Measurements from ENCODE around the gene GPS1.

GPS1 gene

GRCh38 chr17:82058230-82058854, 6.6 kb downstream of the GPS1 start:
- no peak overlapping the region for H3K9ac ChIP-seq (ENCODE audit: low read length)
- H3K4me1 ChIP-seq (ENCODE audit: insufficient read depth, low read length), result peaks cover 7% of the 10 kb centered on the region
- H3K4me3 ChIP-seq (ENCODE audit: low read depth in 1 of 2, low read length in 2 of 2), result no peak overlapping the region
- no peaks in the 10 kb centered on the region for H3K27me3 ChIP-seq (ENCODE audit: control insufficient read depth in 1 of 2, insufficient read depth in 2 of 2, low read length in 2 of 2)
- no peaks in the 10 kb centered on the region for H3K9me3 ChIP-seq (ENCODE audit: low read length)
- peaks cover 51% of the 10 kb centered on the region for H3K36me3 ChIP-seq (ENCODE audit: insufficient read depth, low read length)
- no peak overlapping the region for H3K27ac ChIP-seq (ENCODE audit: low read depth, low read length)

- peaks cover 54% of the 10 kb centered on the region for H3K36me3 ChIP-seq (ENCODE audit: insufficient read depth, low read length)
- H3K4me1 ChIP-seq (ENCODE audit: insufficient read depth, low read length), result peaks cover 3% of the 10 kb centered on the region
- H3K9me3 ChIP-seq (ENCODE audit: low read length), result no peaks in the 10 kb centered on the region
- no peak overlapping the region for H3K27ac ChIP-seq (ENCODE audit: low read depth, low read length)
- no peaks in the 10 kb centered on the region for H3K27me3 ChIP-seq (ENCODE audit: control insufficient read depth in 1 of 2, insufficient read depth in 2 of 2, low read length in 2 of 2)
- H3K9ac ChIP-seq (ENCODE audit: low read length), result no peak overlapping the region
- H3K4me3 ChIP-seq (ENCODE audit: low read depth in 1 of 2, low read length in 2 of 2), result no peak overlapping the region
Observed at GRCh38 chr17:82058855-82059249, 7.2 kb downstream of the GPS1 start.

DNA sequence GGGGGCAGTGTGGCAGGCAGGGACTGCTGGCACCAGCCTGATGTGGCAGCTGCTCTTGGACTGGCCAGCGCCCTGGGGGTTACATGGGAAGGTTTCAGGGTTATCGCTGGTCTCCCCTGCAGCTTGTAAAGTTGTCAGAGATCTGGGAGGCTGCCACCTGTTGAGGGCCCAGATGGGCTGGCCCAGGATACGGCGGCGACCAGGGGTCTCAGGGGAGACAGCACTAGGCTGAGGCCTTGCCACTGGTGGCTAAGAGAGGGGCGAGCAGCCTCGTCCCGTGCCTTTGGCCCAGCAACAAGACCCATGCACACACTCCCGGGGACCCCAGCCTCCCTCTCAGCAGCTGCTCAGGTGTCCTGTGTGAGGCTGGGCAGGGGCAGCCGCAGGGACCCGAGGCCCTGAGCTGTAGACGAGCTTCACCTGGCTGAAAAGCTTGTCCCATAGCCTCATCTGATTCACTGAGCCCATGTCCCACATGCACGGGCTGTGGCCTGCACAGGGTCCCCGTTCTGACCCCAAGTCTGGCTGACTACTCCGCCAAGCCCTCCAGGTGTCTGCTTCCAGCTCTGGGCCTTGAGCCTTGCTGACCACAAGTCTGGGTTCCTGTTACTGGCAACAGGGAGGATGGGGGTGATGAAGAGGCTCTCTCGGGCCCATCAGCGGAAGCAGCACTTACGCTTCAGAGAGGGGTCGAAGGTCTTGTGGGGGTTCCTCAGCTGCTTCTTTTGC, 7.7 kb downstream of the GPS1 start:
- Histone ChIP-seq H3K4me1 (ENCODE audit: insufficient read depth, low read length) (peaks cover 7% of the 10 kb centered on the region), H3K9ac (ENCODE audit: low read length) (no peak overlapping the region), H3K27me3 (ENCODE audit: control insufficient read depth in 1 of 2, insufficient read depth in 2 of 2, low read length in 2 of 2) (no peaks in the 10 kb centered on the region), H3K36me3 (ENCODE audit: insufficient read depth, low read length) (peaks cover 48% of the 10 kb centered on the region), H3K4me3 (ENCODE audit: low read depth in 1 of 2, low read length in 2 of 2) (no peak overlapping the region), H3K27ac (ENCODE audit: low read depth, low read length) (no peak overlapping the region), H3K9me3 (ENCODE audit: low read length) (no peaks in the 10 kb centered on the region)

DNA sequence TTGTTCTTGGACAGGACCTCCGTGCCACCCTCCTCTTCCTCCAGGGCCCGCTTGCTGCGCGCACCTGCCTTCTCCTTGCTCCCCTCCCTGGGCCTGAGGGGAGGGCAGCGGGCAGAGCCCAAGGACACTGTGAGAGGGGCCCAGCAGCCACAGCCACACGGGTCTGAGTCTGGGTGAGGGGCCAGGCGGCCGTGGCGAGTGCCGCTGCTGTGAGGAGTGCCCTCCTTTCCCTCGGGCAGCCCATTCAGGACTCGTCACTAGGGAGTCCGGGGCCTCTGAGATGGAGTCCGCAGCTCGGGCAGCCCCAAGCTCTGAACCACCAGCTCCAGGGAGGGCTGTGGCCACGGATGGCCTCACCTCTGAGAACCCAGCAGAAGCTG, 8.3 kb downstream of the GPS1 start:
- Histone ChIP-seq H3K9ac (ENCODE audit: low read length) (no peak overlapping the region), H3K27me3 (ENCODE audit: control insufficient read depth in 1 of 2, insufficient read depth in 2 of 2, low read length in 2 of 2) (no peaks in the 10 kb centered on the region), H3K4me1 (ENCODE audit: insufficient read depth, low read length) (peaks cover 12% of the 10 kb centered on the region), H3K36me3 (ENCODE audit: insufficient read depth, low read length) (peaks cover 44% of the 10 kb centered on the region), H3K4me3 (ENCODE audit: low read depth in 1 of 2, low read length in 2 of 2) (no peak overlapping the region), H3K9me3 (ENCODE audit: low read length) (no peaks in the 10 kb centered on the region), H3K27ac (ENCODE audit: low read depth, low read length) (no peak overlapping the region)

GRCh38 chr17:82060614-82061013, 8.9 kb downstream of the GPS1 start:
- no peaks in the 10 kb centered on the region for H3K9me3 ChIP-seq (ENCODE audit: low read length)
- H3K4me3 ChIP-seq (ENCODE audit: low read depth in 1 of 2, low read length in 2 of 2), result no peak overlapping the region
- no peak overlapping the region for H3K9ac ChIP-seq (ENCODE audit: low read length)
- H3K4me1 ChIP-seq (ENCODE audit: insufficient read depth, low read length), result peaks cover 12% of the 10 kb centered on the region
- no peaks in the 10 kb centered on the region for H3K27me3 ChIP-seq (ENCODE audit: control insufficient read depth in 1 of 2, insufficient read depth in 2 of 2, low read length in 2 of 2)
- H3K36me3 ChIP-seq (ENCODE audit: insufficient read depth, low read length), result peaks cover 39% of the 10 kb centered on the region
- no peak overlapping the region for H3K27ac ChIP-seq (ENCODE audit: low read depth, low read length)

- H3K36me3 ChIP-seq (ENCODE audit: insufficient read depth, low read length), result peaks cover 39% of the 10 kb centered on the region
Observed at GRCh38 chr17:82061047-82061925, 9.6 kb downstream of the GPS1 start.

DNA sequence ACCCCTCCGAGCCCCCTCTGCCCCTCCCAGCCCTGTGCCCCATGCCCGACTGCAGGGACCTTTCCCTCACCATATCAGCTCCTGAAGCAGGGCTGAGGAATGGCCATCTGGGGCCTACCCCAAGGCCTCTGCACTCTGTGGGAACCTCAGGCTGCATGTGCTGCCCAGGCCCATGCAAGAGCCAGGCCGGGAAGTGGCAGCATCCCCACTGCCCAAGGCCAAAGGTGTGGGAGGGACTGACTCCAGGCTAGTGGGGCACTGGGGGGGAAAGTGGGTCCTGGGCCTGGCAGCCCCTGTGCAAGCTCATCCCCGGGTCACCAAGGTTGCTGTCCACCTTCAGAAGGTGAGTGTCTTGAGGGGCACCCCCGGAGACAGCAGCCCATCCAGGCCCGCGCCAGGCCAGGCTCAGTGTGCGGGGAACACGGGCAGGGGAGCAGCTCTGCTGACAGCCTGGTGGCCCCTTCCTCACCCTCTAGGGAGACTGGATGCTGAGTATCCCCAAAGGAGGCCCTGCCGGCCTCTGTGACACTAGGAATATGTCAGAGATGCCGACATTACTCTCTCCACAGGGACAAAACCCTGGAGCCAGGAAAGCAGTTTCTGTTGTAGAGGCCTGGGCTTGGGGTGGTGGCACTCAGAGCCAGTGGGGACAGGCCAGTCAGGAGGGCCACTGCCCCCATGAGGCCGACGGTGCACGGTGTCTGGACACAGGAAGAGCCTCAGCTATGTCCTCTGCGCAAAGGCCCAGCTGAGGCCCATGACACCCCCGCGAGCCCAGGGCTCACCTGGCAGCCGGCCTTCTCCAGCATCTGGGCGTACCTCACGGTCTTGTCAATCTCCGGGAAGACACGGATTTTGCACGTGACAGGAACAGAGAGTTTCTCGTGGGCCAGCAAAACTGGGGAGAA, 10.6 kb downstream of the GPS1 start:
- peaks cover 39% of the 10 kb centered on the region for H3K36me3 ChIP-seq (ENCODE audit: insufficient read depth, low read length)
- no peak overlapping the region for H3K9ac ChIP-seq (ENCODE audit: low read length)
- no peaks in the 10 kb centered on the region for H3K27me3 ChIP-seq (ENCODE audit: control insufficient read depth in 1 of 2, insufficient read depth in 2 of 2, low read length in 2 of 2)
- H3K4me3 ChIP-seq (ENCODE audit: low read depth in 1 of 2, low read length in 2 of 2), result no peak overlapping the region
- H3K9me3 ChIP-seq (ENCODE audit: low read length), result no peaks in the 10 kb centered on the region
- H3K27ac ChIP-seq (ENCODE audit: low read depth, low read length), result no peak overlapping the region
- peaks cover 20% of the 10 kb centered on the region for H3K4me1 ChIP-seq (ENCODE audit: insufficient read depth, low read length)

More at GRCh38 chr17:82061047-82061925, 9.6 kb downstream of the GPS1 start:
- H3K27ac ChIP-seq (ENCODE audit: low read depth, low read length), result no peak overlapping the region
- H3K9me3 ChIP-seq (ENCODE audit: low read length), result no peaks in the 10 kb centered on the region
- H3K27me3 ChIP-seq (ENCODE audit: control insufficient read depth in 1 of 2, insufficient read depth in 2 of 2, low read length in 2 of 2), result no peaks in the 10 kb centered on the region
- H3K4me1 ChIP-seq (ENCODE audit: insufficient read depth, low read length), result peaks cover 16% of the 10 kb centered on the region
- H3K4me3 ChIP-seq (ENCODE audit: low read depth in 1 of 2, low read length in 2 of 2), result no peak overlapping the region
- no peak overlapping the region for H3K9ac ChIP-seq (ENCODE audit: low read length)

DNA sequence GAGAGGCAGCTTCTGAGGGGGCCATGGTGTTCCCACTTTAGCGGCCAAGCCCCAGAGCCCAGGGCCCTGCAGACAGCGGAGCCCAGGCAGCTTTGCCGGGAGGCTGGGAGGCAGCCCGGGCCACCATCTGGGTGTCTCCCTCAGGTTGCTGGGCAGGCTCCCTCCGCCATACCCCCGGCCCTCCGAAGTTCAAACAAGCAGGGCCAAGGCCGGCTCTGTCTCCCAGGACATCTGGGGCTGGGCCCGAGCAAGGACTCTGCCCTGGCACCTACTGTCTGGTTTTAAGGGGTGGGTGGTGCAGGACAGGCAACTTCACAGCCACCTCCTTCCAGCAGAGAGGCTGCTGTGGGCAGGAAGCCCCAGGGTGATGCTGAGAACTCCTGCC, 11.3 kb downstream of the GPS1 start:
- peaks cover 35% of the 10 kb centered on the region for H3K36me3 ChIP-seq (ENCODE audit: insufficient read depth, low read length)
- H3K27ac ChIP-seq (ENCODE audit: low read depth, low read length), result no peak overlapping the region
- no peak overlapping the region for H3K9ac ChIP-seq (ENCODE audit: low read length)
- no peaks in the 10 kb centered on the region for H3K27me3 ChIP-seq (ENCODE audit: control insufficient read depth in 1 of 2, insufficient read depth in 2 of 2, low read length in 2 of 2)
- no peaks in the 10 kb centered on the region for H3K9me3 ChIP-seq (ENCODE audit: low read length)
- no peak overlapping the region for H3K4me3 ChIP-seq (ENCODE audit: low read depth in 1 of 2, low read length in 2 of 2)
- peaks cover 20% of the 10 kb centered on the region for H3K4me1 ChIP-seq (ENCODE audit: insufficient read depth, low read length)

DNA sequence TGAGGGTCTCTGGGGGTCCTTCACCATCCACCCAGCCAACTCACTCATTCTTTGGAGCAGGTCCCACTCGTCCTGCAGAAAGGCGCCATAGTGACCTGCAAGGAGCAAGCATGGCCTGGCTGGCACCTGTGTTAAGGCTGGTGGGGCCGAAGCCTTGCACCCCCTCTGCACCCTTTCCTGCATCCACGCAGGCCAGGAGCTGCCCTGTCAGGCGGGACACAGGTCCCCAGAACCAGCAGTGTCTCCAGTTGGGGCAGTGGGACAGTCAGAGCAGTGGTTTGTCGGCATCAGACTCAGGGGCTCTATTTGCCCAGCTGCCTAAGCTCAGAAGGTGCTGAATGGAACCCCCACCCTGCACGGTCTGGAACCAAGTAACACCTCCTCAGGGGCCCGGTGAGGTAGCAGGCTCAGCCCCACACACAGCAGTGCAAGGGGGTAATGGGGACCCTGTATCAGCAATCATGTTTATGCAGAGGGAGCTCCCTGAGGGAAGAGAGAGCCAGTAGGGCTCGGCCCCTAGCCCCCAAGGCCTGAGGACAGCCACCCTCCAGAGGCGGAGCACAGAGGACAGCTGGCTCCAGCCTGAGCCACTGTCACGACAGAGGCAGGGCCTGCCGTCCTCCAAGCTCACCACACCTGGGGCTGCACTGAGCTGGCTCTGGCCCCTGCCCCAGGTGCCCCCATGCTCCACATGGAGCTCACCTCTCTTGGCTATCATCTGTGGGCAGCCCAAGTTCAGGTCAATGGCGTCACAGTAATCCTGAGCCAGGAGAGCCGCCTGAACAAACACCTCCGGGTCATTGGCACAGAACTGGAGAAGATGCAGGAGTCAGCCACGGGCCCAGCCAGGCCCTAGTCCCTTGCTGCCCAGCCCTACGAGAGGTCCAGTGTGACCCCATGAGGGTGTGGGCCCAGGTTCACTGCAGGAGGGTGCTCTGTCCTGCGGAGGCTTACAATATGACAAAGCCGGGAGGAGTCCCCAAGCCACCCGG, 12.0 kb downstream of the GPS1 start:
- peak overlapping the region; percentile 74 for H3K9ac ChIP-seq (ENCODE audit: low read length)
- no peak overlapping the region for H3K4me3 ChIP-seq (ENCODE audit: low read depth in 1 of 2, low read length in 2 of 2)

More for the DNA sequence above, 12.0 kb downstream of the GPS1 start:
- peaks cover 34% of the 10 kb centered on the region for H3K36me3 ChIP-seq (ENCODE audit: insufficient read depth, low read length)
- peaks cover 20% of the 10 kb centered on the region for H3K4me1 ChIP-seq (ENCODE audit: insufficient read depth, low read length)
- H3K9me3 ChIP-seq (ENCODE audit: low read length), result no peaks in the 10 kb centered on the region
- no peaks in the 10 kb centered on the region for H3K27me3 ChIP-seq (ENCODE audit: control insufficient read depth in 1 of 2, insufficient read depth in 2 of 2, low read length in 2 of 2)
- no peak overlapping the region for H3K27ac ChIP-seq (ENCODE audit: low read depth, low read length)
